PFSK-1 (cell line): ENCODE results near the gene KIAA0753.

ENCODE experiments used
- FOXP2 ChIP-seq: optimal IDR thresholded peaks from 2 replicates; pipeline ENCODE3; 2011; ENCODE audit warnings: borderline replicate concordance, control low read depth, inconsistent platforms; ENCODE audit not compliant: insufficient read depth; ENCODE audit errors: extremely low read length, extremely low read depth
- POLR2AphosphoS5 ChIP-seq: IDR thresholded peaks from 2 replicates; pipeline ENCODE4 v1.6.1; 2012; ENCODE audit warnings: low read depth, mild to moderate bottlenecking, control low read depth, low read length, moderate library complexity
- SIN3A ChIP-seq: IDR thresholded peaks from 2 replicates; pipeline ENCODE4 v1.6.1; 2012; ENCODE audit warnings: mild to moderate bottlenecking, low read length, moderate library complexity, borderline replicate concordance; ENCODE audit not compliant: insufficient read depth
- TAF1 ChIP-seq: IDR thresholded peaks from 2 replicates; pipeline ENCODE4 v1.6.1; 2012; ENCODE audit warnings: low read length, control low read depth, borderline replicate concordance; ENCODE audit not compliant: insufficient read depth
- TF ChIP-seq, protein P1 (sequence below), 2 experiments: IDR thresholded peaks; 2 replicates each; pipeline versions ENCODE4 v1.6.1 to v1.8.0; 2011 to 2012; ENCODE audit warnings: low read depth in 2 of 2, low read length in 2 of 2, control low read depth in 1 of 2, inconsistent platforms in 1 of 2, mild to moderate bottlenecking in 1 of 2, moderate library complexity in 1 of 2; ENCODE audit not compliant: insufficient read depth in 1 of 2

The KIAA0753 gene

DNA sequence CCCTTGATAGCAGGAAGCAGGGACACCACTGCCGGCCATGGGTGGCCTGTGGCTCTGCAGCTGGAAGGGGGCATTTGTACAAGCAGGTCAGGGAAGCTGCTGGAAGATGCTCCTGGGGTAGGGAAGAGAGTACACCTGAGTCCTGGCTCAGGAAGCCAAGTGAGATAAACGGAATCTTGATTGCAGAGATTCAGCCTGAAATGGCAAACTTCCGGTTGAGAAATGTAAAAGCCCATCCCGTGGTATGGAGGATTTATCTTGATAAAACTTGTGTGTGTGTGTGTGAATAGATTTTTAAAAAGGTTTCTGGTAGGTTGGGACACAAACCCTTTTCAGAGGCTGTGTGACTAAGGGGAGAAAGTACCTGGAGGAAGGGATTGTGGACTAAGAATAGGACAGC is 40.7 kb upstream of the KIAA0753 start:
- no peak for TF ChIP-seq POLR2AphosphoS5
- TF ChIP-seq, protein P1, sequence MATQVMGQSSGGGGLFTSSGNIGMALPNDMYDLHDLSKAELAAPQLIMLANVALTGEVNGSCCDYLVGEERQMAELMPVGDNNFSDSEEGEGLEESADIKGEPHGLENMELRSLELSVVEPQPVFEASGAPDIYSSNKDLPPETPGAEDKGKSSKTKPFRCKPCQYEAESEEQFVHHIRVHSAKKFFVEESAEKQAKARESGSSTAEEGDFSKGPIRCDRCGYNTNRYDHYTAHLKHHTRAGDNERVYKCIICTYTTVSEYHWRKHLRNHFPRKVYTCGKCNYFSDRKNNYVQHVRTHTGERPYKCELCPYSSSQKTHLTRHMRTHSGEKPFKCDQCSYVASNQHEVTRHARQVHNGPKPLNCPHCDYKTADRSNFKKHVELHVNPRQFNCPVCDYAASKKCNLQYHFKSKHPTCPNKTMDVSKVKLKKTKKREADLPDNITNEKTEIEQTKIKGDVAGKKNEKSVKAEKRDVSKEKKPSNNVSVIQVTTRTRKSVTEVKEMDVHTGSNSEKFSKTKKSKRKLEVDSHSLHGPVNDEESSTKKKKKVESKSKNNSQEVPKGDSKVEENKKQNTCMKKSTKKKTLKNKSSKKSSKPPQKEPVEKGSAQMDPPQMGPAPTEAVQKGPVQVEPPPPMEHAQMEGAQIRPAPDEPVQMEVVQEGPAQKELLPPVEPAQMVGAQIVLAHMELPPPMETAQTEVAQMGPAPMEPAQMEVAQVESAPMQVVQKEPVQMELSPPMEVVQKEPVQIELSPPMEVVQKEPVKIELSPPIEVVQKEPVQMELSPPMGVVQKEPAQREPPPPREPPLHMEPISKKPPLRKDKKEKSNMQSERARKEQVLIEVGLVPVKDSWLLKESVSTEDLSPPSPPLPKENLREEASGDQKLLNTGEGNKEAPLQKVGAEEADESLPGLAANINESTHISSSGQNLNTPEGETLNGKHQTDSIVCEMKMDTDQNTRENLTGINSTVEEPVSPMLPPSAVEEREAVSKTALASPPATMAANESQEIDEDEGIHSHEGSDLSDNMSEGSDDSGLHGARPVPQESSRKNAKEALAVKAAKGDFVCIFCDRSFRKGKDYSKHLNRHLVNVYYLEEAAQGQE (IDR thresholded peaks at IDR 0.05; ENCODE audit: insufficient read depth in 1 of 2, low read depth in 2 of 2, low read length in 2 of 2), result no peak
- TF ChIP-seq TAF1, result no peak
- TF ChIP-seq SIN3A, result no peak
- no peak for TF ChIP-seq FOXP2

DNA sequence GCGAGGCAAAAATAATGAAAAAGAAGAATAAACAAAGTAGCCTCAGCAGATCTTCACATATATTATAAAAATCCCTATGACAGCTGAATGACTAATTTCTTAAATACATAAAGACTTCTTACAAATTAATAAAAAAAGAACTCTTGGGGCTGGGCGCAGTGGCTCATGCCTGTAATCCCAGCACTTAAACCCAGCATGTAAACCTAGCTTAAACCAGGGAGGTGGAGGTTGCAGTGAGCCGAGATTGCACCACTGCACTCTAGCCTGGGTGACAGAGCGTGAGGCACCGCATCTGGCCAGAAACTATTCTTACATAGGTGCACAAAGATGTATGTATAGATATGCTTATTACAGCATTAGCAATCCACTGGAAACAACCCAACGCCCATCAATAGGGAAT is 38.7 kb upstream of the KIAA0753 start:
- TF ChIP-seq TAF1 (no peak), POLR2AphosphoS5 (no peak), FOXP2 (no peak), SIN3A (no peak)
- TF ChIP-seq, protein P1 (IDR thresholded peaks at IDR 0.05; ENCODE audit: insufficient read depth in 1 of 2, low read depth in 2 of 2, low read length in 2 of 2), result no peak

DNA sequence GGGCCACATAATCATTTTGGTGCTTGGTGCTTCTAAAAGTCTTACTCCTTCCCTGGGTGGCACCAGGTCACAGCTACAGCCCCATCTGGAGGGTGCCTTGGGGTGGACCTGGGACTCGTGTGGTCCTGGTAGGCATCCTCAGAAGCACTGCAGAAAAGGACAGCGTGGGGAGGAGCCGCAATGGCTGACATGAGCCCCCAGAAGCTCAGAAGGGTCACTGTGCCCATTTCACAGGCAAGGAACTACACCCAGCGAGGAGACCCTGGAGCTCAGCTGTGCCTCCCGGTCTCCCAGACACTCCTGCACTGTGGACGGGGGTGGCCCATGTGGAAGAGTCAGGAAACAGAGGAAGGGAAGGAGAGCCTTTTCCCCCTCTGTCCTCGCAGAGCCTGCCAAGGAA is 37.4 kb upstream of the KIAA0753 start:
- TF ChIP-seq TAF1 (no peak), POLR2AphosphoS5 (no peak), FOXP2 (no peak), SIN3A (no peak)
- TF ChIP-seq, protein P1 (IDR thresholded peaks at IDR 0.05; ENCODE audit: insufficient read depth in 1 of 2, low read depth in 2 of 2, low read length in 2 of 2), result no peak

DNA sequence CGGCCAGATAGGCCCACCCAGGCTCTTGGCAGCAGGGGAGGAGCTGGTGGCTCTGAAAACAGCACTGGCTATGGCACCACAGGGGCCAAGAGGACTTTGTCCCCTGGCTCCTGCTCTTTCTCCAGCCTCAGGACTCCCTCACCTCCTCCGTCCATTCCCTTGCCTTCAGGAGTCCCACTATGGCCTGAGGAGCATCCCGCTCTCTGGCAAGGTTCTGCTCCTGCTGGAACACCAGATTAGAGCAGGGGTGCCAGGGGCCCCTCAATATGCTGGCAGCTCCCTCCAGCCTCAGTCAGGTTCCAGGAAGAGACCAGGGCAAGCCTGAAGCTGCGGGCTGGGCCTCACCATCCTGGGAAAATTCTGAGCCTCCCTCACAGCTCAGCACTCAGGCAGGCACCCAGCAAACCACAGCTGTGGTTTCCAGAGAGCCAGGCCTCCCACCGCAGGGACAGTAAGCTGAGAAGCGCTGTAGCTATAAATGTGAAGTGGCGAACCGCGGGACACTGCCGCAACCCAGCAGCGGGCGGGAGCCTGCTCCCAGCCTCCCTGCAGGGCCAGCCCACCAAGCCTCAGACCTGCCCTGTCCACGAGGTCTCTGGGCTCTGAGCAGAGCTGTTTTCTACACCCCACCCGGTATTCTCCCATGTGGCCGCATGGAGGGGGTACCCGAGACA is 36.8 kb upstream of the KIAA0753 start:
- TF ChIP-seq SIN3A, result no peak
- TF ChIP-seq FOXP2, result no peak
- TF ChIP-seq, protein P1 (IDR thresholded peaks at IDR 0.05; ENCODE audit: insufficient read depth in 1 of 2, low read depth in 2 of 2, low read length in 2 of 2), result no peak
- TF ChIP-seq TAF1, result no peak
- TF ChIP-seq POLR2AphosphoS5, result no peak

DNA sequence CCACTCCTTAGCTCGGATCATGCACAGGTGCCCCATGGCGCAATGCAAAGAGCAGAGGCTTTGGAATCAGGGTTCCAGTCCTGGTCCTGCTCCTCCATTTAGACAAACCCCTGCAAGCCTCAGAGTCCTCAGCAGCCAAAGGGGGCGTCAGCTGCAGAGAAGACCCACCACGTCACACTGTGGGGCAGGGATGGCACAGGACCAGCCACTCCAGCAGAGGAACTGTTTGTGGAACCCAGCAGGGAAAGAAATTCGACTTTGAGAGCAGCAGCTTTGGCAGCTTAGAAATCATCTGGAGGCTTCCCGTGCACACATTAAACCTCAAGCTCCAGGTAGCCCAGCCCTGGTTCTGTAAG is 36.3 kb upstream of the KIAA0753 start:
- TF ChIP-seq TAF1, result no peak
- no peak for TF ChIP-seq FOXP2
- TF ChIP-seq, protein P1 (IDR thresholded peaks at IDR 0.05; ENCODE audit: insufficient read depth in 1 of 2, low read depth in 2 of 2, low read length in 2 of 2), result no peak
